Neural progenitor cell (in vitro differentiated cells): ENCODE measurements around the gene EMSY. TPM values are rescaled to one million over a fixed set of nuclear protein-coding genes. Genes with fewer than 3 reads are reported as not detected.
"Not testable (repeated sequence)": the region's sequence is repeated elsewhere in the genome, so short reads cannot be mapped to it uniquely, and the experiment has no call there.

Source experiments
- DNase-seq: peaks from one replicate; pipeline ENCODE4 v3.0.0-alpha.2; 2016; ENCODE audit warnings: low spot score
- H2AFZ ChIP-seq: fragments of 200-600 bp; sonication (generic); replicated peaks from 2 replicates; pipeline ENCODE4 v1.6.1; 2016; ENCODE audit warnings: antibody characterized with exemption
- H3F3A ChIP-seq: fragments of 200-600 bp; sonication (generic); 2 replicates; pipeline ENCODE4 v1.6.1; 2016; ENCODE audit warnings: antibody characterized with exemption, low read depth
- H3K27ac ChIP-seq: fragments of 200-600 bp; sonication (generic); 2 replicates; pipeline ENCODE4 v1.5.1; 2016; ENCODE audit warnings: mild to moderate bottlenecking
- H3K27me3 ChIP-seq: fragments of 200-600 bp; sonication (generic); 2 replicates; pipeline ENCODE4 v1.6.1; 2016; ENCODE audit warnings: mild to moderate bottlenecking, moderate library complexity
- H3K36me3 ChIP-seq: fragments of 200-600 bp; sonication (generic); 2 replicates; pipeline ENCODE4 v1.5.1; 2016
- H3K4me1 ChIP-seq: fragments of 200-600 bp; sonication (generic); 2 replicates; pipeline ENCODE4 v1.6.1; 2016; ENCODE audit warnings: mixed run types
- H3K4me2 ChIP-seq: fragments of 200-600 bp; sonication (generic); 2 replicates; pipeline ENCODE4 v1.6.1; 2016
- H3K4me3 ChIP-seq: fragments of 200-600 bp; sonication (generic); 2 replicates; pipeline ENCODE4 v1.5.1; 2016
- H3K79me2 ChIP-seq: fragments of 200-600 bp; sonication (generic); 2 replicates; pipeline ENCODE4 v1.6.1; 2016; ENCODE audit warnings: low read depth
- H3K9ac ChIP-seq: fragments of 200-600 bp; sonication (generic); 2 replicates; pipeline ENCODE4 v1.6.1; 2016
- H3K9me3 ChIP-seq: fragments of 200-600 bp; sonication (generic); 2 replicates; pipeline ENCODE4 v1.5.1; 2016; ENCODE audit warnings: low read depth
- H4K20me1 ChIP-seq: fragments of 200-600 bp; sonication (generic); 2 replicates; pipeline ENCODE4 v1.6.1; 2016; ENCODE audit warnings: low read depth
- H3K27ac Mint-ChIP-seq: 3 replicates; pipeline ENCODE4 v1.8.0; 2021; ENCODE audit warnings: mixed read lengths
- H3K27me3 Mint-ChIP-seq: 2 replicates; pipeline ENCODE4 v1.8.0; 2022; ENCODE audit warnings: low read depth, mild to moderate bottlenecking, inconsistent platforms, moderate library complexity, mixed read lengths; ENCODE audit not compliant: insufficient read depth
- H3K36me3 Mint-ChIP-seq: 3 replicates; pipeline ENCODE4 v1.8.0; 2021; ENCODE audit warnings: mixed read lengths
- H3K4me1 Mint-ChIP-seq: 3 replicates; pipeline ENCODE4 v1.8.0; 2021; ENCODE audit warnings: mixed read lengths
- H3K4me3 Mint-ChIP-seq: 3 replicates; pipeline ENCODE4 v1.8.0; 2021; ENCODE audit warnings: mild to moderate bottlenecking, moderate library complexity, mixed read lengths
- H3K9me3 Mint-ChIP-seq: 3 replicates; pipeline ENCODE4 v1.8.0; 2020; ENCODE audit warnings: mixed read lengths
- CTCF ChIP-seq: fragments of 200-600 bp; sonication (generic); IDR thresholded peaks from 2 replicates; pipeline ENCODE4 v1.5.1; 2017; ENCODE audit warnings: antibody characterized with exemption, mild to moderate bottlenecking
- EZH2 ChIP-seq: fragments of 200-600 bp; sonication (generic); IDR thresholded peaks from 2 replicates; pipeline ENCODE4 v1.6.1; 2017; ENCODE audit warnings: antibody characterized with exemption, mild to moderate bottlenecking, moderate library complexity
- EZH2phosphoT487 ChIP-seq: fragments of 200-600 bp; sonication (generic); IDR thresholded peaks from 2 replicates; pipeline ENCODE4 v1.6.1; 2017; ENCODE audit warnings: antibody characterized with exemption
- total RNA-seq: library from RNA; depleted of rRNA; stranded (reverse); fragments of >200 nt; gene quantifications from 2 replicates; pipeline ENCODE4 v1.2.3, GENCODE V29; 2015; ENCODE audit warnings: low replicate concordance

EMSY gene
- total RNA-seq, 1 donor from 2014 or later, result 92.0 TPM

DNA sequence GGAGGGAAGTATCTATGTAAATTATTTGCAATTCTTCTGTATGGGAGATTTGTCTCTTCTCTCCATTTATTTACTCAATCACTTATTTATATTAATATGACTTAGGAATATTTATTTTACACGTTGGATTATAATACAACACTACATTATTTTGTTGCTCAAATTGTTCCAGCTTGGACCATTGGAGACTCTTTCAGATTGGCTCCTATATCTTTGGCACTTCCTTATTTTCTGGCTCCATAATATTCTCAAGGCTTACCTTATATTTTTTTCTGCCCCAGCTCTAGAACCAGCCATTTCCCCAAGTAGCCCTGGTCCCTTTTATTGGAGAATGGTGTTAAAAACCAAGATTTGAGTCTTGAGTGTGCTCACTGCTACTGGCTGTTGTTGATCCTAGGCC, 123.8 kb downstream of the EMSY start:
- H3K4me3 Mint-ChIP-seq, result no peak overlapping the region
- H3K36me3 ChIP-seq, result no peaks in the 10 kb centered on the region
- no peak overlapping the region for H3K9ac ChIP-seq
- no peak overlapping the region for H3K27ac ChIP-seq
- H3K79me2 ChIP-seq, result no peaks in the 10 kb centered on the region
- H4K20me1 ChIP-seq, result no peaks in the 10 kb centered on the region
- TF ChIP-seq EZH2 (no peak), CTCF (no peak), EZH2phosphoT487 (no peak)
- H3K4me1 ChIP-seq, result no peaks in the 10 kb centered on the region
- H2AFZ ChIP-seq, result no peak overlapping the region
- H3K9me3 ChIP-seq, result no peaks in the 10 kb centered on the region
- H3K27ac Mint-ChIP-seq, result no peak overlapping the region
- no peak overlapping the region for H3K4me2 ChIP-seq
- H3K36me3 Mint-ChIP-seq, result no peaks in the 10 kb centered on the region
- no peaks in the 10 kb centered on the region for H3F3A ChIP-seq
- H3K4me3 ChIP-seq, result no peak overlapping the region
- DNase-seq, result no peak
- no peaks in the 10 kb centered on the region for H3K27me3 Mint-ChIP-seq
- H3K27me3 ChIP-seq, result no peaks in the 10 kb centered on the region
- H3K9me3 Mint-ChIP-seq, result peaks cover 6% of the 10 kb centered on the region
- no peaks in the 10 kb centered on the region for H3K4me1 Mint-ChIP-seq

DNA sequence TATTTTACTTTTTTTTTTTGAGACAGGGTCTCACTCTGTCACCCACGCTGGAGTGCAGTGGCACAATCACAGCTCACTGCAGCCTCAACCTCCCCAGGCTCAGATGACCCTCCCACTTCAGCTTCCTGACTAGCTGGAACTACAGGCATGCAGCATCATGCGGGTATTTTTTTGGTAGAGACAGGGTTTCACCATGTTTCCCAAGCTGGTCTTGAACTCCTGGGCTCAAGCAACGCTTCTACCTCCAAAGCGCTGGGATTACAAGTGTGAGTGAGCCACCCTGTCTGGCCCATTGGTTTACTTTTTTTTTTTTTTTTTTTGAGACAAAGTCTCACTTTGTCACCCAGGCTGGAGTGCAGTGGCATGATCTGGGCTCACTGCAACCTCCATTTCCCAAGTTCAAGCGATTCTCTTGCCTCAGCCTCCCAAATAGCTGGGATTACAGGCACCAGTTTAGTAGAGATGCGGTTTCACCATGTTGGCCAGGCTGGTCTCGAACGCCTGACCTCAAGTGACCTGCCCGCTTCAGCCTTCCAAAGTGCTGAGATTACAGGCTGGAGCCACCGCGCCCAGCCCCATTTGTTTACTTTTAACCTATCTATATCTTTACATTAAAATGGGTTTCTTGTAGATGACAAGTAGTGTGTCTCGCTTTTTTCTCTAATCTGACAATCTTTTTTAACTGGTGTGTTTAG, 127.5 kb downstream of the EMSY start:
- H3K9ac ChIP-seq, H3K27ac ChIP-seq, H3K4me3 Mint-ChIP-seq, H3K36me3 ChIP-seq, H3K4me1 ChIP-seq, H2AFZ ChIP-seq, H4K20me1 ChIP-seq, H3K9me3 Mint-ChIP-seq, H3K9me3 ChIP-seq, H3K27me3 Mint-ChIP-seq, H3K27me3 ChIP-seq, H3K4me2 ChIP-seq, H3K4me3 ChIP-seq, H3F3A ChIP-seq, DNase-seq, H3K27ac Mint-ChIP-seq, H3K79me2 ChIP-seq, H3K4me1 Mint-ChIP-seq, H3K36me3 Mint-ChIP-seq: not testable (repeated sequence)

DNA sequence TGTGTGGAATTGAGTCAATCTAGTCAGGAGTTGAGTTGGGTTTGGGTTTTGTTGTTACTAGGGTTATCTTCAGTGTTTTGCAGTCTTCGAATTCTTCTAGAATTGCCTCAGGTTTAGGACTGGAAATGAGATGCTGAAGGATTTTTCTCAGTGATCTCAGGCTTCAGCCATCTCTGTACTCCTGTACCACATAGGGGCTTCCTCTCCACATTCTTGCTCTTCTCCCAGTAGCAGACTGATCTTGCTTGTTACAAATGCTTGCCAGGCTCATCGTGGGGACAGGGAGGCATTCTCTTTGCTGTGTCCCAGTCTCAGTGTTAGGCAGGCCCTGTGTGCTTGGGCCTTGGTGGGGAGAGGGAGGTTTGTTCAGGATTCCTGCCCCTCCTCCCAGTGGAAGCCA, 129.6 kb downstream of the EMSY start:
- no peak overlapping the region for H3K4me2 ChIP-seq
- TF ChIP-seq EZH2 (no peak), EZH2phosphoT487 (no peak), CTCF (no peak)
- no peaks in the 10 kb centered on the region for H3K79me2 ChIP-seq
- H3K36me3 Mint-ChIP-seq, result no peaks in the 10 kb centered on the region
- no peak for DNase-seq
- H3K27ac Mint-ChIP-seq, result no peak overlapping the region
- H3K9me3 Mint-ChIP-seq, result no peaks in the 10 kb centered on the region
- peaks cover 18% of the 10 kb centered on the region for H3K4me1 Mint-ChIP-seq
- H3K9ac ChIP-seq, result no peak overlapping the region
- H3F3A ChIP-seq, result no peaks in the 10 kb centered on the region
- no peak overlapping the region for H3K27ac ChIP-seq
- no peak overlapping the region for H3K4me3 ChIP-seq
- no peaks in the 10 kb centered on the region for H3K27me3 ChIP-seq
- no peaks in the 10 kb centered on the region for H3K36me3 ChIP-seq
- H3K9me3 ChIP-seq, result no peaks in the 10 kb centered on the region
- peaks cover 6% of the 10 kb centered on the region for H3K4me1 ChIP-seq
- H3K27me3 Mint-ChIP-seq, result no peaks in the 10 kb centered on the region
- H2AFZ ChIP-seq, result no peak overlapping the region
- no peak overlapping the region for H3K4me3 Mint-ChIP-seq
- no peaks in the 10 kb centered on the region for H4K20me1 ChIP-seq

- Histone ChIP-seq H3K4me3 (no peak overlapping the region), H3K79me2 (no peaks in the 10 kb centered on the region), H4K20me1 (no peaks in the 10 kb centered on the region), H3K27ac (no peak overlapping the region), H3K9ac (no peak overlapping the region), H2AFZ (no peak overlapping the region), H3K4me1 (peaks cover 6% of the 10 kb centered on the region), H3K4me2 (no peak overlapping the region), H3K9me3 (no peaks in the 10 kb centered on the region), H3K36me3 (no peaks in the 10 kb centered on the region), H3K27me3 (no peaks in the 10 kb centered on the region), H3F3A (no peaks in the 10 kb centered on the region)
- TF ChIP-seq EZH2 (no peak), EZH2phosphoT487 (no peak), CTCF (no peak)
- peaks cover 20% of the 10 kb centered on the region for H3K4me1 Mint-ChIP-seq
- no peaks in the 10 kb centered on the region for H3K36me3 Mint-ChIP-seq
- H3K27ac Mint-ChIP-seq, result no peak overlapping the region
- H3K9me3 Mint-ChIP-seq, result peaks cover 3% of the 10 kb centered on the region
- no peak for DNase-seq
- H3K27me3 Mint-ChIP-seq, result no peaks in the 10 kb centered on the region
- no peak overlapping the region for H3K4me3 Mint-ChIP-seq
Measured at GRCh38 chr11:76574879-76575278, 130.1 kb downstream of the EMSY start.
